ENCODE results near the gene SLC35G6. TPM values are rescaled to one million over a fixed set of nuclear protein-coding genes. Genes with fewer than 3 reads are reported as not detected.

Gene SLC35G6
- total and polyA plus RNA-seq, 2 of the 13 experiments (the other 11 are each of a cell fraction or from before 2014, with no cell fraction given), result 0.07 TPM; not detected in 1

DNA sequence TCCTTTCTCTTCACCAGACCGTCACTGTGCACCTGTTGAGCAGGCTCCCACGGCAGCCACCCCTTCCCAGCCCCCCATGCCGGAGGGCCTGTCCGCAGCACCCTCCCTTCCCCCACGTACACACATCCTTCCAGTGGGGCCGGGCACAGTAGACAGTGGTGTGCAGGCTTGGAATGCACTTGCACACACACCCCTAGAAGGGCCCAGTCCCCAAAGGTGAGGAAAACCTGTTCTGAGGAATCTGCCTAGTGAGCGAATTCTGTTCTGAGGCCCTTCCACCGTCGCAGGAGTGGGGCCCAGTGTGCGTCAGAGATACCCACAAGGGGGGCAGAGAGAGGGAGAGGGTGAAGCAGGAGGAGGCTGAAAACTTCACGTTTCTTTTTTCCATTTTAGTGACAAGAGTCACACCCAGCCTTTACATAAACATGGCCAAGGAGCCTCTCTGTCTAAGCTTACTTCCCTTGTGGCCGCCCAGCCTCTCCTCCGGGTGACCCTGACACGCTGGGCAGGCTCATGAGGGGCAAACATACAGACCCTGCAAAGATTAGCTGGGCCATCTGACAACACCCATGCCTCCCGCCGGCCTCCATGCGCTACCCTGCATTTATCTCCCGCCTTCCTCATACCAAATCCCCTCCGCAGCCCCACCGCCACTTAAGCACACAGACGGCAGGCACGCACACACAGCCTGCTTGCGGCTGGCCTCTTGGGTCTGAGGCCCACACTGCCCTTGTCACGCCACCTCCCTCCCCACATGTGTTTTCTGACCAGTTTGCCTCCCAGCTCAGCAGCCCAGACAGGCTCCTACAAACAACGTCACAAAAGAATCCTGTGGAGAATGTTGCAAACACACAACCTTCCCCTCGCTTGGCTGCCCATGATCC lies 3.6 kb upstream of the SLC35G6 start (continued):
- TF ChIP-seq ZUFSP (CRISPR knock-in tag; IDR thresholded peaks at IDR 0.05; ENCODE audit: borderline replicate concordance) (no peak), ATF4 (CRISPR knock-in tag; IDR thresholded peaks at IDR 0.05) (no peak), ZFP41 (CRISPR knock-in tag; IDR thresholded peaks at IDR 0.05; ENCODE audit: borderline replicate concordance) (no peak), TERF1 (CRISPR knock-in tag; IDR thresholded peaks at IDR 0.05) (no peak), RERE (CRISPR knock-in tag; IDR thresholded peaks at IDR 0.05; ENCODE audit: low read depth) (no peak), ZC3H4 (CRISPR knock-in tag; IDR thresholded peaks at IDR 0.05; ENCODE audit: borderline replicate concordance) (no peak), SIN3A (IDR thresholded peaks at IDR 0.05; ENCODE audit: borderline replicate concordance, low read depth, low read length) (peak; percentile 32; the same call in 1 of the 2 replicates), CEBPG (CRISPR knock-in tag; IDR thresholded peaks at IDR 0.05) (no peak), ZFY (CRISPR knock-in tag; IDR thresholded peaks at IDR 0.05) (no peak), ZNF713 (CRISPR knock-in tag; IDR thresholded peaks at IDR 0.05) (no peak), ZNF556 (CRISPR knock-in tag; IDR thresholded peaks at IDR 0.05; ENCODE audit: borderline replicate concordance) (0 out of 2 replicates have a peak, but pooled peaks have one; percentile 37), KLF16 (CRISPR knock-in tag; IDR thresholded peaks at IDR 0.05) (no peak), ZNF17 (CRISPR knock-in tag; IDR thresholded peaks at IDR 0.05) (no peak), ZNF740 (CRISPR knock-in tag; IDR thresholded peaks at IDR 0.05) (no peak), HMG20A (CRISPR knock-in tag; IDR thresholded peaks at IDR 0.05; ENCODE audit: borderline replicate concordance) (no peak), CCAR2 (optimal IDR thresholded peaks at IDR 0.05; ENCODE audit: low read depth, low read length) (no peak), SYNCRIP (IDR thresholded peaks at IDR 0.05; ENCODE audit: insufficient read depth, low read depth, low read length) (no peak), ZNF180 (CRISPR knock-in tag; IDR thresholded peaks at IDR 0.05; ENCODE audit: borderline replicate concordance, low read depth) (no peak)

All from HepG2 (cell line).